ENCODE data around the gene KIAA1614. TPM values are rescaled to one million over a fixed set of nuclear protein-coding genes. Genes with fewer than 3 reads are reported as not detected.

Gene KIAA1614
- total RNA-seq, 1 experiment from 2014 or later = 1.6 TPM

GRCh38 chr1:180925471-180926051 lies 12.9 kb downstream of the KIAA1614 start:
- peak; percentile 30 for DNase-seq (ENCODE audit: low read depth)

GRCh38 chr1:180926164-180926981 lies 13.7 kb downstream of the KIAA1614 start:
- DNase-seq (ENCODE audit: low read depth) = peak; percentile 97

- DNase-seq (ENCODE audit: low read depth) = no peak
Measured at GRCh38 chr1:180927348-180927747, 14.7 kb downstream of the KIAA1614 start.

GRCh38 chr1:180927841-180928240 lies 15.1 kb downstream of the KIAA1614 start:
- DNase-seq (ENCODE audit: low read depth) = peak; percentile 53

GRCh38 chr1:180928331-180929230 lies 15.9 kb downstream of the KIAA1614 start:
- no peak for DNase-seq (ENCODE audit: low read depth)

GRCh38 chr1:180929389-180929788 lies 16.7 kb downstream of the KIAA1614 start:
- DNase-seq (ENCODE audit: low read depth) = no peak

- DNase-seq (ENCODE audit: low read depth) = no peak
Measured at GRCh38 chr1:180930687-180931086, 18.0 kb downstream of the KIAA1614 start.

GRCh38 chr1:180931529-180931928 lies 18.8 kb downstream of the KIAA1614 start:
- no peak for DNase-seq (ENCODE audit: low read depth)

- no peak for DNase-seq (ENCODE audit: low read depth)
Measured at GRCh38 chr1:180932378-180932777, 19.7 kb downstream of the KIAA1614 start.

- peak; percentile 14 for DNase-seq (ENCODE audit: low read depth)
Measured at GRCh38 chr1:180933141-180933540, 20.4 kb downstream of the KIAA1614 start.

- DNase-seq (ENCODE audit: low read depth) = no peak
Measured at GRCh38 chr1:180934563-180934962, 21.9 kb downstream of the KIAA1614 start.

GRCh38 chr1:180935326-180936109 lies 22.8 kb downstream of the KIAA1614 start:
- DNase-seq (ENCODE audit: low read depth) = no peak

GRCh38 chr1:180936110-180937011 lies 23.7 kb downstream of the KIAA1614 start:
- no peak for DNase-seq (ENCODE audit: low read depth)

- DNase-seq (ENCODE audit: low read depth) = no peak
Measured at GRCh38 chr1:180937012-180937372, 24.3 kb downstream of the KIAA1614 start.

- no peak for DNase-seq (ENCODE audit: low read depth)
Measured at GRCh38 chr1:180937624-180938225, 25.0 kb downstream of the KIAA1614 start.

GRCh38 chr1:180939073-180939710 lies 26.5 kb downstream of the KIAA1614 start:
- no peak for DNase-seq (ENCODE audit: low read depth)

GRCh38 chr1:180939711-180940103 lies 27.0 kb downstream of the KIAA1614 start:
- DNase-seq (ENCODE audit: low read depth) = no peak

- no peak for DNase-seq (ENCODE audit: low read depth)
Measured at GRCh38 chr1:180940445-180940844, 27.7 kb downstream of the KIAA1614 start.

- DNase-seq (ENCODE audit: low read depth) = no peak
Measured at GRCh38 chr1:180941518-180942275, 29.0 kb downstream of the KIAA1614 start.
